HG03342 (cell line): ENCODE measurements around the gene PRF1.

Source experiments
- ATAC-seq: cut with Tn5 transposase; IDR thresholded peaks from one replicate; pipeline ENCODE4 v1.9.1; 2021; ENCODE audit warnings: mild to moderate bottlenecking, moderate library complexity; ENCODE audit not compliant: unreplicated experiment

PRF1 gene

GRCh38 chr10:70562036-70562755, 40.3 kb downstream of the PRF1 start:
- no peak for ATAC-seq

- ATAC-seq, result no peak
Observed at GRCh38 chr10:70561558-70561957, 41.0 kb downstream of the PRF1 start.

GRCh38 chr10:70561070-70561469, 41.5 kb downstream of the PRF1 start:
- no peak for ATAC-seq

GRCh38 chr10:70560511-70560941, 42.0 kb downstream of the PRF1 start:
- no peak for ATAC-seq

- ATAC-seq, result no peak
Observed at GRCh38 chr10:70559861-70560260, 42.7 kb downstream of the PRF1 start.

- ATAC-seq, result peak; percentile 70
Observed at GRCh38 chr10:70558871-70559810, 43.4 kb downstream of the PRF1 start.

- ATAC-seq, result no peak
Observed at GRCh38 chr10:70558295-70558694, 44.2 kb downstream of the PRF1 start.

GRCh38 chr10:70557876-70558275, 44.7 kb downstream of the PRF1 start:
- no peak for ATAC-seq

GRCh38 chr10:70557086-70557845, 45.3 kb downstream of the PRF1 start:
- ATAC-seq, result no peak

- no peak for ATAC-seq
Observed at GRCh38 chr10:70555371-70555770, 47.2 kb downstream of the PRF1 start.

GRCh38 chr10:70552586-70552985, 50.0 kb downstream of the PRF1 start:
- ATAC-seq, result no peak

- ATAC-seq, result no peak
Observed at GRCh38 chr10:70551971-70552422, 50.5 kb downstream of the PRF1 start.

GRCh38 chr10:70551466-70551865, 51.1 kb downstream of the PRF1 start:
- no peak for ATAC-seq

- no peak for ATAC-seq
Observed at GRCh38 chr10:70550459-70550858, 52.1 kb downstream of the PRF1 start.

- ATAC-seq, result peak; percentile 56
Observed at GRCh38 chr10:70549962-70550458, 52.5 kb downstream of the PRF1 start.

- ATAC-seq, result no peak
Observed at GRCh38 chr10:70549351-70549961, 53.1 kb downstream of the PRF1 start.
